ENCODE data around the gene GPN3.

GRCh38 chr12:110501752-110502738 is 34.0 kb upstream of the GPN3 start, which contains the start of the genes RAD9B and VPS29:
- TF ChIP-seq CTCF (conservative IDR thresholded peaks at IDR 0.05; ENCODE audit: low read length) (no peak), EZH2phosphoT487 (IDR thresholded peaks at IDR 0.05; ENCODE audit: borderline replicate concordance) (no peak)

Data from Loucy (cell line).